NOMO-1 (cell line): ENCODE measurements around the gene NCAM1.
A peak's percentile ranks its signal among the peaks of the same experiment; 100 is the strongest.

ENCODE experiments used
- DNase-seq, 2 experiments: peaks; one replicate each; lab custom pipeline; 2025; ENCODE audit not compliant: unreplicated experiment in 2 of 2; lab: John Stamatoyannopoulos, UW

NCAM1 gene

GRCh38 chr11:113082341-113082955, 121.2 kb downstream of the NCAM1 start:
- no peak for DNase-seq

DNA sequence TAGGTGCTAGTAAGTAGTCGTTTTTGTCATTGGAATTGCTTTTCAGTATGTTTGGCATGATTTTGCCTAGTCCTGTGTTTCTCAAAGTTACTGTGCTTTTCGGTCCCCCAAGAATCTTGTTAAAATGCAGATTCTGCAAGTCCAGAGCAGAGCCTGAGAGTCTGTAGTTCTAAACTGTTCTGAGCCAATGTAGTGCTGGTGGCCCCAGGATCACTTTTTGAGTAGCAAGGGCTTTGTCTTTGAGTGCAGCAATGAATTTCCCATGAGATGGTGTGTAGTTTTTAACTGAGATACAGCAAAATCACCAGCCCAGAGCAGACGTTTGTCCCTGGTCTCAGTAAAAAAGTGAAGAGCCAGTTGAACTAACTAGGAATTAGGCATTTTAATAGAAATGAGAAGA, 122.4 kb downstream of the NCAM1 start:
- DNase-seq, result no peak

GRCh38 chr11:113084297-113084696, 123.1 kb downstream of the NCAM1 start:
- no peak for DNase-seq

DNA sequence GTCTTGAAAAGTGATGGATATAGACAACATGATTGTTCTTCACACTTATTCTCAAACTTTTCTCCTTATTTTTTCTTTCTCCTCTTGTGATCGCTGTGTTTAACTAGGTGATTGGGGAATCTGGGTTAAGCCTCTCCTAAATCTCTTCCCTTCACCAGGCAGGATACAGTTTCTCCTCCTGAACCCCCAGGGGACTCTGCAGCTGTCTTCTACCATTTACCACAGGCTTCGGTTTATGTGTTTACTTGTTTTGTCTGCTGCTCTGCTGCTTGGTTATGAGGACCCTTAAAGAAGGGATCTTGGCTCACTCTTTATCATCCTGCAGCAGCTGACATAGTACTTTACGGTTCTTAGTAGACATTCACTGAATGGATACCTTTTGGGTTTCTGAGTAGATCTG, 124.2 kb downstream of the NCAM1 start:
- no peak for DNase-seq

- DNase-seq, result no peak
These were observed 126.5 kb downstream of the NCAM1 start for GRCh38 chr11:113087706-113088105.

DNA sequence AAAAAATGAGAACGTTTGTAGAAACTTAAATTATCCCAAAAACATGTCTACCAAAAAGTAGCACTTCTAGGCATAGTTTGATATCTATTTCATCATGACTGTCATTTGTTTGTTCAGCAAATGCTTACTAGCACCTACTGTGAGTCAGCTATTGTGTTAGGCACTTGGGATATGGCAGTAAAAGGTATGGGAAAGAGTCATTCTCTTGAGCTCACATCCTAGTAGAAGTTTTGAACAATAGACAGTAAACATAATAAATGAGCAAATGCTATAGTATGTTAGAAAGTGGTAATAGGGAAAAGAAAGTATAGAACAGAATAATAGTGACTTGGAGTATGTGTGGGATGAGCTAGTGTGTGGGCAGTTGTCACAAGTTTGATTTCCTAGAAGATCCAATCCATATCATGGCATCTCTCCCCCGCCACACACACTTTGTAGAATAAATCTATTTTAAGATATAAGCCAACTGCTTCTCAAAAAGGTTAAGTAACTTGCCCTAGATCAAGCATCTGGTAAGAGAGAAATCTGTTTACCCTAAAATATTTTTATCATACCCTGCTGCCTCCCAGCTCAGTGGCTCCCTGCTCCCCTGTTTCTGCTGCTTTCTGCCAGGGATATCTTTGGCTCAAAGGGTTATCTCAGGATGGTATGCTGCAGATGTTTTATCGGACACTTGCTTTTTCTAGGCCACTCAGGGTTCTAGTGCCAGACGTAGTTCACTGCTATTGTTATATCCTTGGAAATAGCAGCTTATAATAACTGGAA, 129.7 kb downstream of the NCAM1 start:
- no peak for DNase-seq

DNA sequence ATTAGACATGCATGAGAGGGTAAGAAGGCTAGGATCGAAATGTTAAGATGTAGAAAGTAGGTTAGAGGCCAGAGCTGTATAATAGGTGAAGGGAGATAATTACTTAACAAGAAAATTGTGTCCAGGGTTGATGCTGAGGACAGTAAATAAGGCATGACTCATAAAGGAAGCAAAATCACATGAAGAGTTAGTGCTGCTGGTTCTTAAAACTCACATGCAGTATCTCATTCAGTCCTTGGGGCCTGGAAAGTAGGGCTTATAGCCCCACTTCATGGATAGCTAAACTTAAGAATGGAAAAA, 130.2 kb downstream of the NCAM1 start:
- no peak for DNase-seq

DNA sequence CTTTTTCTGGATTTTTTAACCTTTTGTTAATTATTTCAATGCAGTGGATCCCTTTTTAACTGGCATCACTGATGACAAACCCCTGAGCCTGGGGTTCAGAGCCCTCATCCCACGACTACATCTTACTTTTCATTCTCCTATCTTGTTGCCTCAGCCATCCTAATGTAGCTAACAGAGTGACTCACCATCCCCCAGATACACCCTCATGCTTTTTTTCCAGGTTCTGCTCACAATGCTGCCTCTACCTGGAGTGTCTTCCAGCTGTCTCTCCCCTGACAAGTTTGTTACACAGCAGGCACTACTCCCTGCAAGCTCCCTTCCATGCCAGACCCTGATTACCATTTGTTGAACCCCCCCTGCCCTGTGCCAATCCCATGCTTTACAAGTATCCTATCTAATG, 135.4 kb downstream of the NCAM1 start:
- no peak for DNase-seq

DNA sequence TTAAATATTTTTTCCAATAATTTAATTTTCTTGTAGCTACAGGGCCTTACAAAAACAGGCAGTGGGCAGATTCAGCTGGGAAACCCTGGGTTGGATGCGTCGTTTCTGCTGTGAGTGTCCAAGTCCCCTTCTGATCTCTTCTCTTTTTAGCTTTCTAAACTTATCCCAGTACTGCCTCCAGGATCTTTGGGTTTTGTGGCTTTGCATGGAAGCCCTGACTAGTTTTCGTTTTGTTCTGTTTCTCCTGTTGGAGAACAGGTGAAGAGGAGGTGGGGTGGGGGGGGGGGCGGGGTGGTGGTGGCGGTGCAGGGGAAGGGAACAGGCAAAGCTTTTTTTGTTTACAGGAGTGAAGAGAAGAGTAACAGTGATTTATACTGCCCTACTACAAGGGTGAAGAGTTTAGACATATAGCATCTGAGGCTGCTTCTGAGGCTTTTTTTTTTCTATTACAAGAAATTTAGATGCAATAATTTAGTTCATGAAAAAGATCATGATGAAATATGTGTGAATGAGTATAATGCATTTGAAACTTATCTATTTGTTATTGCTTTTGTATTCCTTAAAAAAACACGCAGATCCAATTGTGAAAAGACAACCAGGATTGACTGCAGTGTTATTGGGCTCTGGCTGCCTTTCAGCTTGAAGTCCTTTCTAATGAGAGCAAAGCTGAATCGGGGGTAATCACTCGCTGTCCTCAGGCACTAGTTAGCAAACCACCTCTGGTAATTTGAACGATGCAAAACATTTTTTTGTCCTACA, 142.9 kb downstream of the NCAM1 start:
- DNase-seq, result no peak

- no peak for DNase-seq
These were observed 143.6 kb downstream of the NCAM1 start for GRCh38 chr11:113104691-113105251.

GRCh38 chr11:113105592-113105991, 144.4 kb downstream of the NCAM1 start:
- peak; percentile 18 to 51 for DNase-seq

DNA sequence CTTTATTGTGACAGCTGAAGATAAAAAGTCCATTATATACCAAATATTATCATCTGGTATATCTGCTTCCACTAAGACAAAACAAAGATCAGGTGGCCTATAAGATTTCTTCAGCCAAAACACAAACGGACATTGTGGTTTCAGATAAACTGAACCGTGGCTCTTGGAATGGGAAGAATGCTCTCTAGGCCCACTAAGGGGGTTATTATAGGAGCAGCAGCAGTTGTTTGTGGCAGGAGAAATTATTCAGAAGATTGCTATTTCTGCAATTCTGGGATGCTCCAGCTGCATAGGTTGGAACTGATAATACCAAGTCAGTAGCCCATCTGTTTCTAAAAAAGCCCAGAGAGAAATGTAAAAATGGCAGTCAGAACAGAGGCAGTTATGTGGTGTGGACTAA, 145.3 kb downstream of the NCAM1 start:
- DNase-seq, result no peak

DNA sequence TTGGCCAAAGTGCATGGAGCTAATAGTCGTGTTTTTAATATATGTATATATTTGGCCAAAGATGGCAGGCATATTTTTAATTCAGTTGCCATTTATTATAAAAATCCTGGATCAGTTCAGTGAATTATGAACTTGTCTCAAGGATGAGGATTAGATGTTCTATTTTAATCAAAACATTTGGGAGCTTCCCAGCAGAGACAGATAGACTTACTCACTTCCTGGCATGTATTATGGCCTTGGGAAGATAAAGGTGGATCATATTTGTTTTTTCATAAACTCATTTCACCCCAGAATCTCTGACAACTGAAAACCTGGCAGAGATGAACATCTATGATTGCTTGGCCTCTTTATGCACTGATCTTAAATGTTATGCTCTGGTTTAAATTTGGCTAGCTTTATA, 148.8 kb downstream of the NCAM1 start:
- DNase-seq, result no peak

GRCh38 chr11:113111156-113111555, 149.9 kb downstream of the NCAM1 start:
- no peak for DNase-seq

DNA sequence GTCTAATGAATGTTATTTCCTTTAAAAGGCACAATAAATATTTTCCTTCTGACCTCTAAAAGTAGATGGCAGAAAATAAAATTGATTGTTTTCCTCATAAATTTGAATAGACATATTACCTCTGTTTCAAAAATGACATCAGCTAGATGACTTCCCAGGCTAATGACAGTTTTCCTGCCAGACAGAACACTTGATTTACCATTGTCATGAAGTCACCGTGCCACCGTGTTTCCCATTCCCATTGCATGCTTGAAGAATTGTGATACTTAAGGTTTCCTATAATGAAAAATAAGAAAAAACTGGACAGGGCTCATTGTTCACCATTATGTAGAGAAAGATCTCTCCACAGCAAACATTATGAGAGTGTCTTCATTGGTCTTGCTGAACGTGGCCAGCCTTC, 151.1 kb downstream of the NCAM1 start:
- DNase-seq, result no peak

GRCh38 chr11:113113801-113114704, 152.8 kb downstream of the NCAM1 start:
- peak in 1 of 2 experiments; percentile 68 for DNase-seq

DNA sequence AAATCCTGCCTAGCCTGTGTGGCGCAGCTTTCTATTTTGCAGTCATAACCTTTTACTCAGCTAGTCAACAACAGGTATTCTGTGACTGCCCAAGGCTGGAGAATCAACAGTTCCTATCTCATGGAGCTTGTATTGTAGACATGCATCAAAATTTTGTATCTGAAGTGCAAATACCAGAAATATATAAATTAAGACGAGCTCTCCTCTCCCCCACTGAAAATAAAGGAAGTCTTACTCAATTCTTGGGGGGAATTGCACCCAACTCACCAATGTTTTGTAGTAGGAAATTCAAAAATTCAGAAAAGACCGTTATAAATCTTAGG, 153.4 kb downstream of the NCAM1 start:
- peak in 1 of 2 experiments; percentile 64 for DNase-seq

GRCh38 chr11:113118104-113118503, 156.9 kb downstream of the NCAM1 start:
- no peak for DNase-seq

DNA sequence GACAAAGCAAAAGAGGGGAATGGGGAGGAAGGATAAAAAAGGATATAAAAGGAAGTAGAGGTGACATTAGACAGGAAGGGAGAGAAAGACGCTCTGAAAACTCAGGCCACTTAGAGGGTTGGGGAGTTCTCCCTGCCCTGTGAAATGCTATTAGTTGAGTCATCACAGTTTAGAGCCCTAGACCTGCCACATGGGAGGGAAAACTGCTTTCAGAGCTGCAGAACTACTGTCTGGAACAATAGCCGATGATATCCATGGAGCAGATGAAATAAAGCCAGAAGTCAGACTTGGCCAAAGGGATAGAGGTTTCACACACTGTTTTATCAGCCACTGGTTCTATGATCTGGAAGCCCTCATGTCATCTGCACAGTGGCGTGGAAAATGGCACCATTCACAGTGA, 157.9 kb downstream of the NCAM1 start:
- no peak for DNase-seq

GRCh38 chr11:113119966-113120736, 158.9 kb downstream of the NCAM1 start:
- DNase-seq, result no peak
